A549 (cell line): Measurements from ENCODE around the gene ACER1. TPM values are rescaled to one million over a fixed set of nuclear protein-coding genes. Genes with fewer than 3 reads are reported as not detected.
A peak's percentile ranks its signal among the peaks of the same experiment; 100 is the strongest.

Source experiments
- ATAC-seq, 2 experiments: fragments of 200-7000 bp in 1 of 2; fragments of >200 bp in 1 of 2; cut with Nextera tagmentation in 1 of 2; cut with Tn5 transposase in 1 of 2; 3 replicates each; pipeline versions ENCODE4 v1.8.0 to v1.9.1; 2018 to 2020; ENCODE audit warnings: mild to moderate bottlenecking in 1 of 2, moderate library complexity in 1 of 2
- CTCF ChIA-PET: fragments of 300-600 bp; sonication (Branson Sonifier 250); formaldehyde crosslinking; extraction: SDS; loops from one replicate; lab custom pipeline; 2021; ENCODE audit warnings: antibody characterized with exemption, inconsistent platforms; lab: Yijun Ruan, JAX
- POLR2A ChIA-PET: fragments of 350-600 bp; formaldehyde crosslinking; extraction: SDS; loops from one replicate; lab custom pipeline; 2021; ENCODE audit warnings: antibody characterized with exemption, inconsistent platforms; lab: Yijun Ruan, JAX
- DNase-seq, 2 experiments: peaks; one replicate each; pipeline versions ENCODE4 v3.0.0 to v3.0.0-alpha.2; 2011 to 2016; ENCODE audit warnings: low read depth in 1 of 2, low spot score in 1 of 2
- FAIRE-seq: peaks from 2 replicates; lab custom pipeline; 2011; peaks lifted over from hg19 to GRCh38; lab: Jason Lieb, UNC
- H3K27ac ChIP-seq, 2 experiments: fragments of >200 bp; sonication (Bioruptor Twin); formaldehyde crosslinking; 3 replicates each; pipeline ENCODE4 v1.5.1; 2016 to 2017
- H3K4me1 ChIP-seq: fragments of >200 bp; sonication (Bioruptor Twin); formaldehyde crosslinking; 3 replicates; pipeline ENCODE4 v1.6.1; 2016
- H3K4me2 ChIP-seq: fragments of >200 bp; sonication (Bioruptor Twin); formaldehyde crosslinking; 3 replicates; pipeline ENCODE4 v1.6.1; 2016
- H3K4me3 ChIP-seq: fragments of >200 bp; sonication (Bioruptor Twin); formaldehyde crosslinking; 3 replicates; pipeline ENCODE4 v1.5.1; 2016
- H3K9me3 ChIP-seq: fragments of >200 bp; sonication (Bioruptor Twin); formaldehyde crosslinking; 3 replicates; pipeline ENCODE4 v1.6.1; 2016
- ATOH8 ChIP-seq: fragments of 250-450 bp; sonication (Bioruptor Pico); IDR thresholded peaks from 2 replicates; pipeline ENCODE4 v1.5.0; 2020; ENCODE audit warnings: low read depth, mild to moderate bottlenecking, moderate library complexity
- BCL3 ChIP-seq: fragments of >200 bp; sonication (Bioruptor Twin); formaldehyde crosslinking; IDR thresholded peaks from 3 replicates; pipeline ENCODE4 v1.6.1; 2016
- CEBPB ChIP-seq, 2 experiments: fragments of >200 bp in 1 of 2; sonication (Bioruptor Twin) in 1 of 2; formaldehyde crosslinking in 1 of 2; IDR thresholded peaks; 2 replicates each; pipeline ENCODE4 v1.6.1; 2012 to 2016
- CHD2 ChIP-seq: fragments of 150-350 bp; IDR thresholded peaks from 2 replicates; pipeline ENCODE4 v1.6.1; 2014; ENCODE audit warnings: low read length; ENCODE audit not compliant: partially characterized antibody
- EHF ChIP-seq: fragments of 250-450 bp; sonication (Bioruptor Pico); IDR thresholded peaks from 2 replicates; pipeline ENCODE4 v1.5.0; 2020; ENCODE audit warnings: mild to moderate bottlenecking
- EP300 ChIP-seq, 2 experiments: fragments of >200 bp; sonication (Bioruptor Twin); formaldehyde crosslinking; IDR thresholded peaks; 2 replicates in 1 of 2; 3 replicates in 1 of 2; pipeline ENCODE4 v1.6.1; 2016 to 2017
- ESRRA ChIP-seq: fragments of 150-350 bp; IDR thresholded peaks from 2 replicates; pipeline ENCODE4 v1.6.1; 2014; ENCODE audit warnings: mild to moderate bottlenecking, low read length, borderline replicate concordance
- FOSB ChIP-seq: fragments of 250-450 bp; sonication (Bioruptor Pico); IDR thresholded peaks from 2 replicates; pipeline ENCODE4 v1.5.0; 2020; ENCODE audit warnings: mild to moderate bottlenecking, moderate library complexity
- GATA3 ChIP-seq: IDR thresholded peaks from 2 replicates; pipeline ENCODE4 v1.6.1; 2012; ENCODE audit warnings: borderline replicate concordance
- HDAC2 ChIP-seq: fragments of 200-600 bp; sonication (generic); IDR thresholded peaks from 2 replicates; pipeline ENCODE4 v1.6.1; 2016
- HOXA7 ChIP-seq: fragments of 250-450 bp; sonication (Bioruptor Pico); IDR thresholded peaks from 2 replicates; pipeline ENCODE4 v1.5.0; 2020; ENCODE audit warnings: mild to moderate bottlenecking, moderate library complexity
- HOXB5 ChIP-seq: fragments of 250-450 bp; sonication (Bioruptor Pico); IDR thresholded peaks from 2 replicates; pipeline ENCODE4 v1.5.0; 2020; ENCODE audit warnings: mild to moderate bottlenecking, moderate library complexity
- JUN ChIP-seq, 2 experiments: fragments of >200 bp; sonication (Bioruptor Twin); formaldehyde crosslinking; IDR thresholded peaks; 2 replicates in 1 of 2; 3 replicates in 1 of 2; pipeline ENCODE4 v1.6.1; 2016 to 2017
- JUNB ChIP-seq: fragments of >200 bp; sonication (Bioruptor Twin); formaldehyde crosslinking; IDR thresholded peaks from 2 replicates; pipeline ENCODE4 v1.6.1; 2016
- KDM1A ChIP-seq: fragments of 200-600 bp; sonication (generic); IDR thresholded peaks from 2 replicates; pipeline ENCODE4 v1.6.1; 2016; ENCODE audit warnings: low read depth, mild to moderate bottlenecking
- MAX ChIP-seq: IDR thresholded peaks from 2 replicates; pipeline ENCODE4 v1.6.1; 2012
- MAZ ChIP-seq: fragments of 150-350 bp; IDR thresholded peaks from 2 replicates; pipeline ENCODE4 v1.6.1; 2014; ENCODE audit warnings: antibody characterized with exemption, low read depth, low read length, borderline replicate concordance
- NFE2L2 ChIP-seq: fragments of 150-350 bp; conservative IDR thresholded peaks from 2 replicates; pipeline ENCODE4 v1.6.1; 2014; ENCODE audit warnings: low read length
- PBX3 ChIP-seq: IDR thresholded peaks from 2 replicates; pipeline ENCODE4 v1.6.1; 2012
- POLR2AphosphoS2 ChIP-seq: conservative IDR thresholded peaks from 2 replicates; pipeline ENCODE4 v1.6.1; 2012; ENCODE audit warnings: low read length, improper control_type of control experiment, inconsistent platforms
- RNF2 ChIP-seq: fragments of 200-600 bp; sonication (generic); IDR thresholded peaks from 2 replicates; pipeline ENCODE4 v1.6.1; 2016; ENCODE audit warnings: low read depth, mild to moderate bottlenecking, antibody characterized with exemption, moderate library complexity, borderline replicate concordance
- WGBS: methylation state at CpG from one replicate; pipeline ENCODE4 v1.1.6; 2017; ENCODE audit errors: missing lambda C conversion rate; 5-methylcytosine and 5-hydroxymethylcytosine counted together
- polyA plus RNA-seq, 4 experiments: library from polyadenylated mRNA; depleted of rRNA in 3 of 4; stranded (reverse); fragments of >200 nt; fragmentation: RNase III in 1 of 4; extraction: RNeasy Plus Mini Kit Qiagen cat#74134 plus additional on column Dnase treatment in 1 of 4; gene quantifications; 2 replicates in 3 of 4; 3 replicates in 1 of 4; pipeline ENCODE4 v1.2.3, GENCODE V29; 2011 to 2017

ACER1 gene
- polyA plus RNA-seq, 2 of the 4 experiments (the other 2 are of a cell fraction) = not detected

GRCh38 chr19:6279620-6279930, 53.8 kb downstream of the ACER1 start (continued):
- no peak for TF ChIP-seq ATOH8 (CRISPR knock-in tag)
- TF ChIP-seq JUNB = no peak
- no peak for TF ChIP-seq GATA3
- no peak for TF ChIP-seq BCL3
- TF ChIP-seq POLR2AphosphoS2 = no peak
- no peak for TF ChIP-seq ESRRA

- peak in 1 of 2 experiments; percentile 27; a peak in 1 of 6 replicates for ATAC-seq
- TF ChIP-seq FOSB = no peak
- no peak for TF ChIP-seq CEBPB (IDR thresholded peaks at IDR 0.05)
- TF ChIP-seq EHF (CRISPR knock-in tag) = no peak
- TF ChIP-seq EP300 (IDR thresholded peaks at IDR 0.05) = no peak
- no peak for TF ChIP-seq RNF2
- no peak for TF ChIP-seq MAX
- no peak for TF ChIP-seq HOXB5 (CRISPR knock-in tag)
- no peak for TF ChIP-seq MAZ
- TF ChIP-seq JUN (IDR thresholded peaks at IDR 0.05) = no peak
- TF ChIP-seq NFE2L2 = no peak
- no peak for TF ChIP-seq HOXA7 (CRISPR knock-in tag)
- TF ChIP-seq CHD2 = no peak
- TF ChIP-seq PBX3 = no peak
- TF ChIP-seq KDM1A = no peak
- TF ChIP-seq, all 56 proteins: peak for 0
- Histone ChIP-seq H3K4me2 (peak overlapping the region; percentile 82), H3K4me3 (peak overlapping the region; percentile 98), H3K4me1 (peaks cover 16% of the 10 kb centered on the region; the same call in 1 of the 3 replicates), H3K9me3 (no peaks in the 10 kb centered on the region), H3K27ac (peak overlapping the region; percentile 91 to 96)
- FAIRE-seq (no peak), DNase-seq (no peak)
- POLR2A ChIA-PET = no interaction called here
- 27% methylated on average over 15 of the region's 36 CpGs for WGBS
- CTCF ChIA-PET = interaction anchor here (0.8 to 1.3 kb wide), 2 partner anchors 9 to 75 kb away, joined by 4 to 5 read pairs; no protein-coding TSS in a partner anchor
Measured at GRCh38 chr19:6278740-6279619, 54.4 kb downstream of the ACER1 start.

- H3K4me3 ChIP-seq = no peak overlapping the region
- no peak for TF ChIP-seq GATA3
- TF ChIP-seq HDAC2 = no peak
- DNase-seq = no peak
- no peaks in the 10 kb centered on the region for H3K9me3 ChIP-seq
- no peak overlapping the region for H3K27ac ChIP-seq
- H3K4me1 ChIP-seq = peaks cover 18% of the 10 kb centered on the region; the same call in 1 of the 3 replicates
- ChIA-PET CTCF (interaction anchor here (0.7 to 1.7 kb wide), 3 partner anchors 8 to 60 kb away, joined by 3 to 7 read pairs (median 5); no protein-coding TSS in a partner anchor), POLR2A (no interaction called here)
- 92% methylated on average over 7 of the region's 9 CpGs for WGBS
- no peak for FAIRE-seq
- peak overlapping the region; percentile 82 for H3K4me2 ChIP-seq
- ATAC-seq = no peak
Measured at GRCh38 chr19:6278051-6278450, 55.4 kb downstream of the ACER1 start.
